GM18868 (cell line): Measurements from ENCODE around the gene URGCP.
A peak's percentile ranks its signal among the peaks of the same experiment; 100 is the strongest.
"Not testable (repeated sequence)": the region's sequence is repeated elsewhere in the genome, so short reads cannot be mapped to it uniquely, and the experiment has no call there.

ENCODE experiments used
- ATAC-seq: cut with Tn5 transposase; IDR thresholded peaks from one replicate; pipeline ENCODE4 v1.9.1; 2021; ENCODE audit warnings: mild to moderate bottlenecking, moderate library complexity; ENCODE audit not compliant: unreplicated experiment

The URGCP gene

DNA sequence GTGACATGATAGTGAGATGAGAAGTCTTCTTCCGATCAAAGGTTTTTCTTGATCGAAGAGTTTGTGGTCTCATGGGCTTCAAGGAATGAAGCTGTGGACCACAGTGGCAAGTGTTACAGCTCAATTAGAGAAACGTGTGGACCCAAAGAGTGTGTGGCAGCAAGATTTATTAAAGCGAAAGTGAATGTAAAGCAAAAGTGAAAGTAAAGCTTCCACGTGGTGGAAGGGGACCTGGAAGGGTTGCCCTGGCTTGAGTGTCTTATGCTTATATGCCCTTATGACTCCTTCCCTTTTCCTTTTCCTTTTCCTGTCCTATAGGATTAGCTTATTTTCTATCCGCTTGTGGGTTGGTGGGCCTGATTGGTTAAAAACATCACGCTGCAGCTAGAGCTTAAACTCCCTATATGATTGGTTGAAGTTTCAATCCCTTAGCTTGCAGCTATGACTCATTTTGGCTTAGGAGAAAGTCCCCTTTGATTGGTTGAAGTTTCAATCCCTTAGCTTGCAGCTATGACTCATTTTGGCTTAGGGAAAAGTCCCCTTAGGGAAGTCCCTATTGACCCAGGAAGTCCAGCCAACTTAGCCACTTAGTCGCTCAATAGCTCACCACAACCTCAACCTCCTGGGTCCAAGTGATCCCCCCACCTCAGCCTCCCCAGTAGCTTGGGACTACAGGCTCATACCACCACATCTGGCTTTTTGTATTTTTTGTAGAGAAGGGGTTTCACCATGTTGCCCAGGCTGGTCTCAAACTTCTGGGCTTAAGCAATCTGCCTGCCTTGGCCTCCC is 71.7 kb downstream of the URGCP start:
- ATAC-seq, result peak; percentile 33

DNA sequence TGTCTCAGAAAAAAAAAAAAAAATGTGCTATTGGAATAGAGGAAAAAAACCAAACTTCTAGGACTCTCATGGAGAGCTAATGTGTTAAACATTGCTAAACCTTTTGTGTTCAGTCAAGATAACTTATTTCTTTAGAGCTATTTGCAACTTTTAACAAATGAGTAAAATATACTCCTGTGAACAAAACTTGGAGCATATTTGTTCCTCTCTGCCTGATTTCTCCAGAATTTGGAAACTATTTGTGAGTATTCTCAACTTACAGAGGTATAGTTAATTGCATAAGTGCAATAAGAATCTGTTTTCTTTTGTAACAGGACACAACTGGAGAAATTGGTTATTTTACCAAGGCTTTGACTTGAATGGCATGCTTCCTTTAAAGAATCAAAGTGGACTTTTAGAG is 75.5 kb downstream of the URGCP start:
- ATAC-seq, result not testable (repeated sequence)
